SK-N-SH (cell line): ENCODE results near the gene GPR146. TPM values are rescaled to one million over a fixed set of nuclear protein-coding genes. Genes with fewer than 3 reads are reported as not detected.

Experiments
- CTCF ChIA-PET: fragments of 300-600, 350-600 bp; formaldehyde crosslinking; extraction: SDS; loops from one replicate; lab custom pipeline; 2021; lab: Yijun Ruan, JAX
- POLR2A ChIA-PET: fragments of 350-600 bp; sonication (Branson Sonifier 250); formaldehyde crosslinking; extraction: SDS; loops from one replicate; lab custom pipeline; 2020; ENCODE audit warnings: antibody characterized with exemption, inconsistent platforms; lab: Yijun Ruan, JAX
- DNase-seq: peaks from one replicate; pipeline ENCODE4 v3.0.0; 2012
- H2AFZ ChIP-seq: fragments of 200-600 bp; sonication (generic); 2 replicates; pipeline ENCODE4 v1.8.1; 2016; ENCODE audit warnings: antibody characterized with exemption, mild to moderate bottlenecking, low read depth
- H3F3A ChIP-seq: fragments of 200-600 bp; sonication (generic); replicated peaks from 2 replicates; pipeline ENCODE3; 2016; ENCODE audit warnings: antibody characterized with exemption, mild to moderate bottlenecking; ENCODE audit not compliant: insufficient read depth
- H3K27ac ChIP-seq, 2 experiments: fragments of 200-500 bp in 1 of 2; fragments of 200-600 bp in 1 of 2; sonication (Bioruptor generic) in 1 of 2; sonication (generic), shearing (Covaris generic) in 1 of 2; 2 replicates each; pipeline versions ENCODE4 v1.5.1 to v1.6.1; 2014 to 2016; ENCODE audit warnings: low read depth in 2 of 2, inconsistent platforms in 1 of 2, low read length in 1 of 2, mild to moderate bottlenecking in 1 of 2, mixed read lengths in 1 of 2
- H3K27me3 ChIP-seq: fragments of 200-600 bp; sonication (generic), shearing (Covaris generic); 2 replicates; pipeline ENCODE4 v1.6.1; 2016; ENCODE audit warnings: mixed run types; ENCODE audit not compliant: insufficient read depth
- H3K36me3 ChIP-seq, 2 experiments: fragments of 200-500 bp in 1 of 2; fragments of 200-600 bp in 1 of 2; sonication (Bioruptor generic) in 1 of 2; sonication (generic) in 1 of 2; replicated peaks in 1 of 2; 2 replicates each; pipeline versions ENCODE3 to v1.5.1; 2014 to 2016; ENCODE audit warnings: low read length in 1 of 2, mild to moderate bottlenecking in 1 of 2; ENCODE audit not compliant: insufficient read depth in 2 of 2, control insufficient read depth in 1 of 2
- H3K4me1 ChIP-seq, 2 experiments: fragments of 200-500 bp in 1 of 2; fragments of 200-600 bp in 1 of 2; sonication (Bioruptor generic) in 1 of 2; sonication (generic), shearing (Covaris generic) in 1 of 2; 2 replicates each; pipeline versions ENCODE4 v1.5.1 to v1.6.1; 2014 to 2016; ENCODE audit warnings: low read depth in 1 of 2, low read length in 1 of 2, mixed run types in 1 of 2; ENCODE audit not compliant: insufficient read depth in 2 of 2, control insufficient read depth in 1 of 2
- H3K4me2 ChIP-seq: fragments of 200-600 bp; sonication (generic), shearing (Covaris generic); 2 replicates; pipeline ENCODE4 v1.6.1; 2017; ENCODE audit warnings: mixed run types
- H3K4me3 ChIP-seq, 2 experiments: fragments of 200-500 bp in 1 of 2; fragments of 200-600 bp in 1 of 2; sonication (Bioruptor generic) in 1 of 2; sonication (generic), shearing (Covaris generic) in 1 of 2; 2 replicates each; pipeline versions ENCODE4 v1.5.1 to v1.8.1; 2014 to 2016; ENCODE audit warnings: low read depth in 2 of 2, inconsistent platforms in 1 of 2, low read length in 1 of 2, mild to moderate bottlenecking in 1 of 2, mixed read lengths in 1 of 2, moderate library complexity in 1 of 2
- H3K79me2 ChIP-seq: fragments of 200-600 bp; sonication (generic); 2 replicates; pipeline ENCODE4 v1.8.1; 2017; ENCODE audit warnings: mild to moderate bottlenecking; ENCODE audit not compliant: insufficient read depth
- H3K9ac ChIP-seq: fragments of 200-600 bp; sonication (generic); 2 replicates; pipeline ENCODE4 v1.6.1; 2017; ENCODE audit warnings: mixed run types
- H3K9me2 ChIP-seq: fragments of 200-600 bp; sonication (generic); 2 replicates; pipeline ENCODE4 v1.6.1; 2017; ENCODE audit warnings: mixed run types
- H3K9me3 ChIP-seq: fragments of 200-600 bp; sonication (generic); 2 replicates; pipeline ENCODE4 v1.6.1; 2017; ENCODE audit warnings: mixed run types, mild to moderate bottlenecking, moderate library complexity
- H4K20me1 ChIP-seq: fragments of 200-600 bp; sonication (generic); 2 replicates; pipeline ENCODE4 v1.6.1; 2017; ENCODE audit warnings: mild to moderate bottlenecking, mixed run types; ENCODE audit not compliant: insufficient read depth
- CHD2 ChIP-seq: fragments of 150-350 bp; IDR thresholded peaks from 2 replicates; pipeline ENCODE4 v1.6.1; 2018; ENCODE audit warnings: low read length; ENCODE audit not compliant: partially characterized antibody
- EP300 ChIP-seq, 2 experiments: IDR thresholded peaks; 2 replicates each; pipeline versions ENCODE4 v1.4.0 to v1.6.1; 2012; ENCODE audit warnings: borderline replicate concordance in 1 of 2, low read depth in 1 of 2, low read length in 1 of 2
- FOXJ3 ChIP-seq: sonication (generic); formaldehyde crosslinking; IDR thresholded peaks from 2 replicates; pipeline ENCODE4 v1.5.1; 2020; ENCODE audit warnings: mild to moderate bottlenecking, missing genetic modification reagents
- GATA2 ChIP-seq: sonication (generic); formaldehyde crosslinking; IDR thresholded peaks from 2 replicates; pipeline ENCODE4 v1.5.0; 2020; ENCODE audit warnings: mild to moderate bottlenecking, missing genetic modification reagents
- MAX ChIP-seq: IDR thresholded peaks from 2 replicates; pipeline ENCODE4 v1.4.0; 2012; ENCODE audit warnings: low read depth
- MEF2A ChIP-seq: IDR thresholded peaks from 2 replicates; pipeline ENCODE4 v1.4.0; 2012; ENCODE audit warnings: low read depth, borderline replicate concordance
- MXI1 ChIP-seq: IDR thresholded peaks from 2 replicates; pipeline ENCODE4 v1.6.1; 2012; ENCODE audit warnings: mild to moderate bottlenecking, low read depth, low read length, improper control_type of control experiment
- NRF1 ChIP-seq: IDR thresholded peaks from 2 replicates; pipeline ENCODE4 v1.6.1; 2012; ENCODE audit warnings: low read depth, mild to moderate bottlenecking, low read length
- POLR2AphosphoS5 ChIP-seq: IDR thresholded peaks from 2 replicates; pipeline ENCODE4 v1.6.1; 2012; ENCODE audit warnings: low read depth, low read length
- RAD21 ChIP-seq: IDR thresholded peaks from 2 replicates; pipeline ENCODE4 v1.6.1; 2012; ENCODE audit warnings: mild to moderate bottlenecking, low read length
- RXRA ChIP-seq: IDR thresholded peaks from 2 replicates; pipeline ENCODE4 v1.4.0; 2012; ENCODE audit warnings: low read depth, mild to moderate bottlenecking, borderline replicate concordance
- SIN3A ChIP-seq: IDR thresholded peaks from 2 replicates; pipeline ENCODE4 v1.6.1; 2012; ENCODE audit warnings: low read depth, mild to moderate bottlenecking, low read length, moderate library complexity, borderline replicate concordance
- SMC3 ChIP-seq: IDR thresholded peaks from 2 replicates; pipeline ENCODE4 v1.6.1; 2012; ENCODE audit warnings: low read depth, low read length, improper control_type of control experiment
- WGBS: methylation state at CpG from one replicate; pipeline ENCODE4 v1.1.6; 2017; ENCODE audit warnings: low lambda C conversion rate; 5-methylcytosine and 5-hydroxymethylcytosine counted together
- polyA plus RNA-seq, 3 experiments: library from polyadenylated mRNA; depleted of rRNA; stranded (reverse); fragments of >200 nt; gene quantifications; 2 replicates each; pipeline ENCODE4 v1.2.3, GENCODE V29; 2012
- TF ChIP-seq, protein P1 (sequence below): fragments of 200-600 bp; sonication (generic); IDR thresholded peaks from 2 replicates; pipeline ENCODE4 v1.6.1; 2017; ENCODE audit warnings: antibody characterized with exemption, mild to moderate bottlenecking, moderate library complexity
- TF ChIP-seq, protein P2 (sequence below): fragments of 150-350 bp; IDR thresholded peaks from 2 replicates; pipeline ENCODE4 v1.6.1; 2016; ENCODE audit warnings: mild to moderate bottlenecking, low read depth, low read length
- TF ChIP-seq, protein P3 (sequence below): fragments of 150-350 bp; IDR thresholded peaks from 2 replicates; pipeline ENCODE4 v1.6.1; 2017; ENCODE audit warnings: antibody characterized with exemption, low read length, low read depth, borderline replicate concordance
- TF ChIP-seq, protein P4 (sequence below): IDR thresholded peaks from 2 replicates; pipeline ENCODE4; 2012

The GPR146 gene
- polyA plus RNA-seq, 1 of the 3 experiments (the other 2 are of a cell fraction) = 1.4 TPM

GRCh38 chr7:1097120-1097504 lies 52.8 kb downstream of the GPR146 start:
- Histone ChIP-seq H3K27ac (no peak overlapping the region; a peak in 1 of 4 replicates), H3K4me2 (no peak overlapping the region), H2AFZ (no peak overlapping the region), H3K9me2 (no peaks in the 10 kb centered on the region), H3K27me3 (no peaks in the 10 kb centered on the region), H3K9ac (no peak overlapping the region), H3K4me3 (no peak overlapping the region), H3K9me3 (no peaks in the 10 kb centered on the region), H3K4me1 (peaks cover 12 to 49% of the 10 kb centered on the region in 2 experiments; a peak in 3 of 4 replicates), H3K36me3 (peaks cover 0 to 31% of the 10 kb centered on the region in 2 experiments), H4K20me1 (peaks cover 23% of the 10 kb centered on the region), H3F3A (no peaks in the 10 kb centered on the region), H3K79me2 (peaks cover 21% of the 10 kb centered on the region; the same call in 1 of the 2 replicates)
- TF ChIP-seq, protein P1, sequence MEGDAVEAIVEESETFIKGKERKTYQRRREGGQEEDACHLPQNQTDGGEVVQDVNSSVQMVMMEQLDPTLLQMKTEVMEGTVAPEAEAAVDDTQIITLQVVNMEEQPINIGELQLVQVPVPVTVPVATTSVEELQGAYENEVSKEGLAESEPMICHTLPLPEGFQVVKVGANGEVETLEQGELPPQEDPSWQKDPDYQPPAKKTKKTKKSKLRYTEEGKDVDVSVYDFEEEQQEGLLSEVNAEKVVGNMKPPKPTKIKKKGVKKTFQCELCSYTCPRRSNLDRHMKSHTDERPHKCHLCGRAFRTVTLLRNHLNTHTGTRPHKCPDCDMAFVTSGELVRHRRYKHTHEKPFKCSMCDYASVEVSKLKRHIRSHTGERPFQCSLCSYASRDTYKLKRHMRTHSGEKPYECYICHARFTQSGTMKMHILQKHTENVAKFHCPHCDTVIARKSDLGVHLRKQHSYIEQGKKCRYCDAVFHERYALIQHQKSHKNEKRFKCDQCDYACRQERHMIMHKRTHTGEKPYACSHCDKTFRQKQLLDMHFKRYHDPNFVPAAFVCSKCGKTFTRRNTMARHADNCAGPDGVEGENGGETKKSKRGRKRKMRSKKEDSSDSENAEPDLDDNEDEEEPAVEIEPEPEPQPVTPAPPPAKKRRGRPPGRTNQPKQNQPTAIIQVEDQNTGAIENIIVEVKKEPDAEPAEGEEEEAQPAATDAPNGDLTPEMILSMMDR = no peak
- no peak for TF ChIP-seq EP300 (IDR thresholded peaks at IDR 0.05; ENCODE audit: borderline replicate concordance in 1 of 2, low read depth in 1 of 2, low read length in 1 of 2)
- no peak for TF ChIP-seq MXI1
- no peak for TF ChIP-seq FOXJ3 (CRISPR knock-in tag)
- TF ChIP-seq GATA2 (CRISPR knock-in tag) = no peak
- TF ChIP-seq SMC3 = no peak
- TF ChIP-seq NRF1 = no peak
- TF ChIP-seq, protein P2, sequence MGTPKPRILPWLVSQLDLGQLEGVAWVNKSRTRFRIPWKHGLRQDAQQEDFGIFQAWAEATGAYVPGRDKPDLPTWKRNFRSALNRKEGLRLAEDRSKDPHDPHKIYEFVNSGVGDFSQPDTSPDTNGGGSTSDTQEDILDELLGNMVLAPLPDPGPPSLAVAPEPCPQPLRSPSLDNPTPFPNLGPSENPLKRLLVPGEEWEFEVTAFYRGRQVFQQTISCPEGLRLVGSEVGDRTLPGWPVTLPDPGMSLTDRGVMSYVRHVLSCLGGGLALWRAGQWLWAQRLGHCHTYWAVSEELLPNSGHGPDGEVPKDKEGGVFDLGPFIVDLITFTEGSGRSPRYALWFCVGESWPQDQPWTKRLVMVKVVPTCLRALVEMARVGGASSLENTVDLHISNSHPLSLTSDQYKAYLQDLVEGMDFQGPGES = no peak
- TF ChIP-seq POLR2AphosphoS5 = no peak
- ChIA-PET POLR2A (interaction anchor here (1.2 kb wide), 1 partner anchor 122 kb away, joined by 5 read pairs; the partner anchor contains the start of gene COX19), CTCF (interaction anchor here (0.6 to 5.1 kb wide), 7 partner anchors 10 to 336 kb away, joined by 3 to 48 read pairs (median 7); partner anchors contain the start of gene GPER1)
- no peak for DNase-seq
- 91% methylated on average over 13 of the region's 13 CpGs for WGBS

GRCh38 chr7:1098243-1099153 lies 54.2 kb downstream of the GPR146 start:
- H3K9me3 ChIP-seq = no peaks in the 10 kb centered on the region
- H3K9me2 ChIP-seq = no peaks in the 10 kb centered on the region
- no peak overlapping the region for H3K4me3 ChIP-seq
- DNase-seq = no peak
- H4K20me1 ChIP-seq = peaks cover 29% of the 10 kb centered on the region
- POLR2A ChIA-PET = no interaction called here
- no peak overlapping the region for H3K27ac ChIP-seq
- 92% methylated on average over 43 of the region's 43 CpGs for WGBS
- CTCF ChIA-PET = interaction anchor here (7.0 to 9.8 kb wide), 2 partner anchors 11 to 105 kb away, joined by 53 to 79 read pairs; partner anchors contain the start of gene GPER1
- peaks cover 21% of the 10 kb centered on the region; the same call in 1 of the 2 replicates for H3K79me2 ChIP-seq
- H3K36me3 ChIP-seq = peaks cover 0 to 19% of the 10 kb centered on the region in 2 experiments
- no peaks in the 10 kb centered on the region for H3K27me3 ChIP-seq
- no peak overlapping the region for H3K4me2 ChIP-seq
- no peak overlapping the region for H3K9ac ChIP-seq
- peaks cover 12 to 49% of the 10 kb centered on the region in 2 experiments; a peak in 3 of 4 replicates for H3K4me1 ChIP-seq
- no peak overlapping the region for H2AFZ ChIP-seq
- H3F3A ChIP-seq = no peaks in the 10 kb centered on the region
- TF ChIP-seq CHD2 (no peak), SIN3A (no peak), RAD21 (no peak), MEF2A (no peak), POLR2AphosphoS5 (no peak), RXRA (no peak), MAX (no peak), EP300 (IDR thresholded peaks at IDR 0.05; ENCODE audit: borderline replicate concordance in 1 of 2, low read depth in 1 of 2, low read length in 1 of 2) (no peak)
- TF ChIP-seq, protein P2 = no peak
- TF ChIP-seq, protein P3, sequence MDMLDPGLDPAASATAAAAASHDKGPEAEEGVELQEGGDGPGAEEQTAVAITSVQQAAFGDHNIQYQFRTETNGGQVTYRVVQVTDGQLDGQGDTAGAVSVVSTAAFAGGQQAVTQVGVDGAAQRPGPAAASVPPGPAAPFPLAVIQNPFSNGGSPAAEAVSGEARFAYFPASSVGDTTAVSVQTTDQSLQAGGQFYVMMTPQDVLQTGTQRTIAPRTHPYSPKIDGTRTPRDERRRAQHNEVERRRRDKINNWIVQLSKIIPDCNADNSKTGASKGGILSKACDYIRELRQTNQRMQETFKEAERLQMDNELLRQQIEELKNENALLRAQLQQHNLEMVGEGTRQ = no peak
- TF ChIP-seq, protein P4, sequence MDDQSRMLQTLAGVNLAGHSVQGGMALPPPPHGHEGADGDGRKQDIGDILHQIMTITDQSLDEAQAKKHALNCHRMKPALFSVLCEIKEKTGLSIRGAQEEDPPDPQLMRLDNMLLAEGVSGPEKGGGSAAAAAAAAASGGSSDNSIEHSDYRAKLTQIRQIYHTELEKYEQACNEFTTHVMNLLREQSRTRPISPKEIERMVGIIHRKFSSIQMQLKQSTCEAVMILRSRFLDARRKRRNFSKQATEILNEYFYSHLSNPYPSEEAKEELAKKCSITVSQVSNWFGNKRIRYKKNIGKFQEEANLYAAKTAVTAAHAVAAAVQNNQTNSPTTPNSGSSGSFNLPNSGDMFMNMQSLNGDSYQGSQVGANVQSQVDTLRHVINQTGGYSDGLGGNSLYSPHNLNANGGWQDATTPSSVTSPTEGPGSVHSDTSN = no peak
